CD4-positive, alpha-beta T cell (primary cell): ENCODE data around the gene CIPC. TPM values are rescaled to one million over a fixed set of nuclear protein-coding genes. Genes with fewer than 3 reads are reported as not detected.

Source experiments
- ATAC-seq: fragments of 200-7000 bp; cut with Tn5 transposase; one replicate; pipeline ENCODE4 v1.10.0; 2022; ENCODE audit warnings: mild to moderate bottlenecking; ENCODE audit not compliant: poor library complexity
- CTCF ChIA-PET: fragments of 350-600 bp; sonication (Branson Sonifier 250); formaldehyde crosslinking; loops from one replicate; lab custom pipeline; 2021; ENCODE audit warnings: antibody characterized with exemption, inconsistent platforms; lab: Charles Lee
- POLR2A ChIA-PET: fragments of 350-600 bp; sonication (Branson Sonifier 250); formaldehyde crosslinking; loops from one replicate; lab custom pipeline; 2021; ENCODE audit warnings: antibody characterized with exemption, inconsistent platforms; lab: Charles Lee
- DNase-seq, 14 experiments: peaks; one replicate each; pipeline ENCODE4 v3.0.0-alpha.2; 2013 to 2020; ENCODE audit warnings: mixed read lengths in 2 of 14
- H3K27ac ChIP-seq, 2 donors: one replicate each; pipeline versions ENCODE4 v1.5.1 to v1.7.0; 2013; ENCODE audit warnings: low read length in 2 of 2, low read depth in 1 of 2, mild to moderate bottlenecking in 1 of 2
- H3K27me3 ChIP-seq, 2 experiments: 1 replicate in 1 of 2; 2 replicates in 1 of 2; pipeline versions ENCODE4 v1.6.1 to v1.7.0; 2013; ENCODE audit warnings: low read length in 2 of 2, control low read depth in 1 of 2, mild to moderate bottlenecking in 1 of 2, moderate library complexity in 1 of 2; ENCODE audit not compliant: insufficient read depth in 2 of 2, control insufficient read depth in 1 of 2
- H3K36me3 ChIP-seq: one replicate; pipeline ENCODE4 v1.6.1; 2013; ENCODE audit warnings: low read length, control low read depth; ENCODE audit not compliant: insufficient read depth
- H3K4me1 ChIP-seq: one replicate; pipeline ENCODE4 v1.6.1; 2013; ENCODE audit warnings: low read length, control low read depth; ENCODE audit not compliant: insufficient read depth
- H3K4me3 ChIP-seq: one replicate; pipeline ENCODE4 v1.5.1; 2013; ENCODE audit warnings: mild to moderate bottlenecking, low read length, moderate library complexity
- H3K9me3 ChIP-seq, 2 experiments: 1 replicate in 1 of 2; 2 replicates in 1 of 2; pipeline versions ENCODE4 v1.6.1 to v1.7.0; 2013; ENCODE audit warnings: low read length in 2 of 2, mild to moderate bottlenecking in 2 of 2, control low read depth in 1 of 2, moderate library complexity in 1 of 2; ENCODE audit not compliant: control insufficient read depth in 1 of 2, insufficient read depth in 1 of 2
- H3K27ac Mint-ChIP-seq: one replicate; pipeline ENCODE4 v1.8.0; 2020; ENCODE audit warnings: mixed read lengths
- H3K27me3 Mint-ChIP-seq: one replicate; pipeline ENCODE4 v1.8.0; 2021; ENCODE audit warnings: mixed read lengths
- H3K36me3 Mint-ChIP-seq: one replicate; pipeline ENCODE4 v1.8.0; 2021; ENCODE audit warnings: low read depth, mixed read lengths
- H3K4me1 Mint-ChIP-seq: one replicate; pipeline ENCODE4 v1.8.0; 2021; ENCODE audit warnings: low read depth, mixed read lengths
- H3K4me3 Mint-ChIP-seq: one replicate; pipeline ENCODE4 v1.8.0; 2020; ENCODE audit warnings: mild to moderate bottlenecking, mixed read lengths
- H3K9me3 Mint-ChIP-seq: one replicate; pipeline ENCODE4 v1.8.0; 2020; ENCODE audit warnings: mixed read lengths
- CTCF ChIP-seq: fragments of 200-600 bp; IDR thresholded peaks from one replicate; pipeline ENCODE4 v1.8.0; 2022; ENCODE audit warnings: antibody characterized with exemption, mild to moderate bottlenecking
- intact Hi-C, 2 experiments: fragments of 100-400 bp; cut with DNase I in 1 of 2; cut with micrococcal nuclease in 1 of 2; formaldehyde crosslinking; loops; one replicate each; pipeline versions ENCODE4 v1.15.1 to v1.9.0; 2023 to 2025; cut with DNase I, micrococcal nuclease
- total RNA-seq, 174 experiments: library from RNA in 2 of 174; stranded (reverse) in 2 of 174; gene quantifications; one replicate each; pipeline ENCODE4 v1.2.3 and lab custom pipeline; 2021 to 2026

The CIPC gene
- total RNA-seq, 2 experiments from 2014 or later: 8.2 to 10.7 TPM

- DNase-seq: no peak
- Histone ChIP-seq H3K27ac (no peak overlapping the region), H3K4me1 (no peaks in the 10 kb centered on the region), H3K9me3 (no peaks in the 10 kb centered on the region), H3K27me3 (no peaks in the 10 kb centered on the region), H3K4me3 (no peak overlapping the region), H3K36me3 (no peaks in the 10 kb centered on the region)
- Mint-ChIP-seq H3K27ac (no peak overlapping the region), H3K27me3 (no peaks in the 10 kb centered on the region), H3K4me1 (no peaks in the 10 kb centered on the region), H3K9me3 (peaks cover 4% of the 10 kb centered on the region), H3K4me3 (no peak overlapping the region), H3K36me3 (no peaks in the 10 kb centered on the region)
- TF ChIP-seq CTCF: no peak
- intact Hi-C loops: no loop called here
- CTCF ChIA-PET: interaction anchor here (1.6 kb wide), 1 partner anchor 17 kb away, joined by 3 read pairs; no protein-coding TSS in a partner anchor
- POLR2A ChIA-PET: no interaction called here
- ATAC-seq: no peak
These were observed 21.9 kb upstream of the CIPC start for GRCh38 chr14:77076113-77076631.

GRCh38 chr14:77077040-77077439 lies 21.0 kb upstream of the CIPC start:
- no peaks in the 10 kb centered on the region for H3K27me3 Mint-ChIP-seq
- H3K4me3 Mint-ChIP-seq: no peak overlapping the region
- Histone ChIP-seq H3K36me3 (no peaks in the 10 kb centered on the region), H3K4me1 (no peaks in the 10 kb centered on the region), H3K9me3 (no peaks in the 10 kb centered on the region), H3K27ac (no peak overlapping the region), H3K4me3 (no peak overlapping the region), H3K27me3 (no peaks in the 10 kb centered on the region)
- no peak for DNase-seq
- H3K27ac Mint-ChIP-seq: no peak overlapping the region
- no peaks in the 10 kb centered on the region for H3K4me1 Mint-ChIP-seq
- no peak for TF ChIP-seq CTCF
- CTCF ChIA-PET: no interaction called here
- POLR2A ChIA-PET: no interaction called here
- no peak for ATAC-seq
- no peaks in the 10 kb centered on the region for H3K36me3 Mint-ChIP-seq
- intact Hi-C loops: no loop called here
- peaks cover 4% of the 10 kb centered on the region for H3K9me3 Mint-ChIP-seq

GRCh38 chr14:77082356-77082755 lies 15.7 kb upstream of the CIPC start:
- no peak for TF ChIP-seq CTCF
- intact Hi-C loops: no loop called here
- Histone ChIP-seq H3K9me3 (no peaks in the 10 kb centered on the region), H3K27me3 (no peaks in the 10 kb centered on the region), H3K36me3 (no peaks in the 10 kb centered on the region), H3K27ac (no peak overlapping the region), H3K4me1 (peaks cover 4% of the 10 kb centered on the region), H3K4me3 (no peak overlapping the region)
- DNase-seq (no peak), ATAC-seq (no peak)
- peaks cover 4% of the 10 kb centered on the region for H3K9me3 Mint-ChIP-seq
- H3K36me3 Mint-ChIP-seq: no peaks in the 10 kb centered on the region
- peaks cover 10% of the 10 kb centered on the region for H3K4me1 Mint-ChIP-seq
- no peak overlapping the region for H3K27ac Mint-ChIP-seq
- H3K27me3 Mint-ChIP-seq: no peaks in the 10 kb centered on the region
- H3K4me3 Mint-ChIP-seq: no peak overlapping the region
- ChIA-PET POLR2A (no interaction called here), CTCF (no interaction called here)
